Calu3 (cell line): ENCODE data around the gene RNF168. TPM values are rescaled to one million over a fixed set of nuclear protein-coding genes. Genes with fewer than 3 reads are reported as not detected.
"Not testable (repeated sequence)": the region's sequence is repeated elsewhere in the genome, so short reads cannot be mapped to it uniquely, and the experiment has no call there.

Experiments used
- BruUV-seq: library from RNA; stranded (reverse); fragments of 400-500 nt; replicated peaks from 2 replicates; lab custom pipeline; 2021; lab: Mats Ljungman, UMichigan
- CTCF ChIA-PET: fragments of 300-600 bp; sonication (Branson Sonifier 250); formaldehyde crosslinking; loops from one replicate; lab custom pipeline; 2022; ENCODE audit warnings: antibody characterized with exemption; lab: Charles Lee
- DNase-seq: peaks from one replicate; pipeline ENCODE4 v3.0.0; 2022
- H3K27ac Mint-ChIP-seq: one replicate; pipeline ENCODE4 v1.8.0; 2022; ENCODE audit warnings: mixed read lengths; ENCODE audit not compliant: unreplicated experiment
- H3K27me3 Mint-ChIP-seq: one replicate; pipeline ENCODE4 v1.8.0; 2022; ENCODE audit warnings: mixed read lengths; ENCODE audit not compliant: unreplicated experiment
- H3K36me3 Mint-ChIP-seq: one replicate; pipeline ENCODE4 v1.8.0; 2022; ENCODE audit warnings: mild to moderate bottlenecking, moderate library complexity, mixed read lengths; ENCODE audit not compliant: insufficient read depth, unreplicated experiment
- H3K4me1 Mint-ChIP-seq: one replicate; pipeline ENCODE4 v1.8.0; 2022; ENCODE audit warnings: mild to moderate bottlenecking, low read depth, mixed read lengths; ENCODE audit not compliant: unreplicated experiment
- H3K4me3 Mint-ChIP-seq: one replicate; pipeline ENCODE4 v1.8.0; 2022; ENCODE audit warnings: mild to moderate bottlenecking, low read depth, moderate library complexity, mixed read lengths; ENCODE audit not compliant: unreplicated experiment
- H3K9me3 Mint-ChIP-seq: one replicate; pipeline ENCODE4 v1.8.0; 2022; ENCODE audit warnings: low read depth, mixed read lengths; ENCODE audit not compliant: unreplicated experiment
- intact Hi-C: fragments of 100-400 bp; cut with micrococcal nuclease; formaldehyde crosslinking; loops from one replicate; pipeline ENCODE4 v1.10.0; 2022; ENCODE audit not compliant: unreplicated experiment
- total RNA-seq: library from RNA; stranded (reverse); gene quantifications from 2 replicates; pipeline ENCODE4 v1.2.3, GENCODE V29; 2022
- TF ChIP-seq, protein P1 (sequence below): fragments of 200-600 bp; IDR thresholded peaks from one replicate; pipeline ENCODE4 v1.8.0; 2022; ENCODE audit warnings: antibody characterized with exemption; ENCODE audit not compliant: unreplicated experiment

RNF168 gene
- total RNA-seq, 1 experiment from 2014 or later, result 29.2 TPM

DNA sequence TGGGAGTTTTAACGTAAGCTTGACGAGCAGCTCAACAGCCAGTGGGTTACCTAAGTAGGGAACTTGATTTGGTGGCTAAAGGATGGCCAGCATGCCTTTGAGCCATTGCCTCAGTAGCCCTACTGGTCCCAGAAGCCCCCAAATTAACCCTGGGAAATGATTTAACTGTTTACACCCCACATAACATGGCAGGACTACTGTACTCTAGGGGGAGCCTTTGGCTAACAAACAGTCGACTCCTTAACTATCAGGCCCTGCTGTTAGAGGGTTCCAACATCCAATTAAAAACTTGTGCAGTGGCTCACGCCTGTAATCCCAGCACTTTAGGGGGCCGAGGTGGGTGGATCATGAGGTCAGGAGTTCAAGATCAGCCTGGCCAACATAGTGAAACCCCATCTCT is 21.0 kb upstream of the RNF168 start:
- intact Hi-C loops, result loop anchor here (10.0 kb wide), 1 partner anchor 270 kb away; no protein-coding TSS in a partner anchor
- Mint-ChIP-seq H3K27ac (no peak overlapping the region), H3K9me3 (peaks cover 10% of the 10 kb centered on the region), H3K27me3 (no peaks in the 10 kb centered on the region), H3K4me1 (no peaks in the 10 kb centered on the region), H3K4me3 (no peak overlapping the region), H3K36me3 (peaks cover 7% of the 10 kb centered on the region)
- BruUV-seq, result no TSS peak
- TF ChIP-seq, protein P1, sequence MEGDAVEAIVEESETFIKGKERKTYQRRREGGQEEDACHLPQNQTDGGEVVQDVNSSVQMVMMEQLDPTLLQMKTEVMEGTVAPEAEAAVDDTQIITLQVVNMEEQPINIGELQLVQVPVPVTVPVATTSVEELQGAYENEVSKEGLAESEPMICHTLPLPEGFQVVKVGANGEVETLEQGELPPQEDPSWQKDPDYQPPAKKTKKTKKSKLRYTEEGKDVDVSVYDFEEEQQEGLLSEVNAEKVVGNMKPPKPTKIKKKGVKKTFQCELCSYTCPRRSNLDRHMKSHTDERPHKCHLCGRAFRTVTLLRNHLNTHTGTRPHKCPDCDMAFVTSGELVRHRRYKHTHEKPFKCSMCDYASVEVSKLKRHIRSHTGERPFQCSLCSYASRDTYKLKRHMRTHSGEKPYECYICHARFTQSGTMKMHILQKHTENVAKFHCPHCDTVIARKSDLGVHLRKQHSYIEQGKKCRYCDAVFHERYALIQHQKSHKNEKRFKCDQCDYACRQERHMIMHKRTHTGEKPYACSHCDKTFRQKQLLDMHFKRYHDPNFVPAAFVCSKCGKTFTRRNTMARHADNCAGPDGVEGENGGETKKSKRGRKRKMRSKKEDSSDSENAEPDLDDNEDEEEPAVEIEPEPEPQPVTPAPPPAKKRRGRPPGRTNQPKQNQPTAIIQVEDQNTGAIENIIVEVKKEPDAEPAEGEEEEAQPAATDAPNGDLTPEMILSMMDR, result no peak
- CTCF ChIA-PET, result no interaction called here
- no peak for DNase-seq

DNA sequence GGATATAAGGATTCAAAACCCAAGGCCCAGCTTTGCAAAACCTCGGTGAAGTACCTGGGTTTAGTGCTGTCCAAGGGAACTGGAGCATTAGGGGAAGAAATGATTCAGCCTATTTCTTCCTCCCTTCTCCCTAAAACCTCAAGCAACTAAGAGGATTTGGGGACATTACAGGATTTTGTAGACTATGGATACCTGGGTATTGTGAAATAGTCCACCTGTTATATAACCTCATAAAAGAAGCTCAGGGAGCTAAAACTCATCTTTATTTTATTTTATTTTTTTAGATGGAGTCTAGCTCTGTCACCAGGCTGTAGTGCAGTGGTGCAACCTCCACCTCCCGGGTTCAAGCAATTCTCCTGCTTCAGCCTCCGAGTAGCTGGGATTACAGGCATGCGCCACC is 20.3 kb upstream of the RNF168 start:
- Mint-ChIP-seq H3K4me1 (no peaks in the 10 kb centered on the region), H3K9me3 (peaks cover 10% of the 10 kb centered on the region), H3K27ac (no peak overlapping the region), H3K4me3 (no peak overlapping the region), H3K36me3 (peaks cover 3% of the 10 kb centered on the region), H3K27me3 (no peaks in the 10 kb centered on the region)
- intact Hi-C loops, result loop anchor here (10.0 kb wide), 1 partner anchor 269 kb away; no protein-coding TSS in a partner anchor
- no TSS peak for BruUV-seq
- no peak for DNase-seq
- TF ChIP-seq, protein P1, result no peak
- CTCF ChIA-PET, result no interaction called here

DNA sequence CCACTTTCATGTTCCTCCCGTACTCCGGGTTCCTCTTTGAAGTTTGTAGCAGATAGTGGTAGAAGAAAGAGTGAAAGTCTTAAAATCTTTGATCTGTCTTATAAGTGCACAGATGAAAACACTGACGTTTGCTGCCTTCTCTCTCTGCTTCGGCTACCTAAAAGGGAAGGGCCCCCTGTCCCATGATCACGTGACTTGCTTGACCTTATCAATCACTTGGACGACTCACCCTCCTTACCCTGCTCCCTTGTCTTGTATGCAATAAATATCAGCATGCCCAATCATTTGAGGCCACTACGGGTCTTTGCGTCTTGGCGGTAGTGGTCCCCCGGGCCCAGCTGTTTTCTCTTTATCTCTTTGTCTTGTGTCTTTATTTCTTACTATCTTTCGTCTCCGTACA is 17.7 kb upstream of the RNF168 start:
- H3K36me3 Mint-ChIP-seq, CTCF ChIA-PET, DNase-seq, H3K4me1 Mint-ChIP-seq, H3K27me3 Mint-ChIP-seq, H3K27ac Mint-ChIP-seq, BruUV-seq, H3K4me3 Mint-ChIP-seq: not testable (repeated sequence)
- intact Hi-C loops, result loop anchor here (10.0 kb wide), 1 partner anchor 266 kb away; no protein-coding TSS in a partner anchor
- H3K9me3 Mint-ChIP-seq, result peaks cover 10% of the 10 kb centered on the region

DNA sequence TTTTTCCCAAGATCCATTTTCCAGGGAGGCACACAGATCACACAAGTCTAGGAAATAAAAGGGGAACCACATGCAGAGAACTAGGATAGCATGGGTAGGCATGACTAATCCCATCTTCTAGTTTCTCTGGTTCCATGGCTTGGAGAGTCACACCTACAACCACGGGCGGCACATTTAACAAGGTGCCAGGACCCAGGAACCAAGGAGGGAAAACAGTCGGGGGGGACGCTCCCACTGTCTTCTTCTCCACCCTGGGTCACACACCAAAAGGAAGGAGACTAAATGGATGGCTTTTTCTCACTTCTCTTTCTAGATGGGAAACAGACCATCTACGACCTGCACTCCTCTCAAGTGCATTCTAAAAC is 16.1 kb upstream of the RNF168 start:
- CTCF ChIA-PET, result interaction anchor here (0.6 kb wide), 1 partner anchor 446 kb away, joined by 3 read pairs; no protein-coding TSS in a partner anchor
- no peak overlapping the region for H3K27ac Mint-ChIP-seq
- no peak overlapping the region for H3K4me3 Mint-ChIP-seq

More for the DNA sequence above, 16.1 kb upstream of the RNF168 start:
- Mint-ChIP-seq H3K4me1 (no peaks in the 10 kb centered on the region), H3K27me3 (no peaks in the 10 kb centered on the region), H3K9me3 (peaks cover 10% of the 10 kb centered on the region), H3K36me3 (no peaks in the 10 kb centered on the region)
- DNase-seq, result no peak
- intact Hi-C loops, result loop anchor here (10.0 kb wide), 1 partner anchor 265 kb away; no protein-coding TSS in a partner anchor
- TF ChIP-seq, protein P1, result no peak
- BruUV-seq, result no TSS peak
